Omental fat pad (tissue), 4 donors: ENCODE data around the gene PTX4. TPM values are rescaled to one million over a fixed set of nuclear protein-coding genes. Genes with fewer than 3 reads are reported as not detected.

Experiments
- ATAC-seq: fragments of 150-250 bp; one replicate; pipeline ENCODE4 v1.9.1; 2016; ENCODE audit warnings: mild to moderate bottlenecking, moderate library complexity; ENCODE audit not compliant: low FRiP score
- DNase-seq: peaks from one replicate; pipeline ENCODE4 v3.0.0-alpha.2; 2019; ENCODE audit warnings: low spot score
- CTCF ChIP-seq, 3 donors: fragments of 450-650 bp; IDR thresholded peaks; one replicate each; pipeline ENCODE4 v1.5.1; 2016 to 2017; ENCODE audit warnings: antibody characterized with exemption in 3 of 3, mild to moderate bottlenecking in 3 of 3, moderate library complexity in 2 of 3
- total RNA-seq, 4 donors: library from RNA; depleted of rRNA; stranded (reverse); fragments of >200 nt; gene quantifications; one replicate each; pipeline ENCODE4 v1.1.0, GENCODE V29; 2016

PTX4 gene
- total RNA-seq, 4 donors from 2014 or later: not detected

- no peak for TF ChIP-seq CTCF (IDR thresholded peaks at IDR 0.05)
- no peak for DNase-seq
- ATAC-seq: no peak
Observed at GRCh38 chr16:1523581-1524245, 35.0 kb upstream of the PTX4 start.

DNA sequence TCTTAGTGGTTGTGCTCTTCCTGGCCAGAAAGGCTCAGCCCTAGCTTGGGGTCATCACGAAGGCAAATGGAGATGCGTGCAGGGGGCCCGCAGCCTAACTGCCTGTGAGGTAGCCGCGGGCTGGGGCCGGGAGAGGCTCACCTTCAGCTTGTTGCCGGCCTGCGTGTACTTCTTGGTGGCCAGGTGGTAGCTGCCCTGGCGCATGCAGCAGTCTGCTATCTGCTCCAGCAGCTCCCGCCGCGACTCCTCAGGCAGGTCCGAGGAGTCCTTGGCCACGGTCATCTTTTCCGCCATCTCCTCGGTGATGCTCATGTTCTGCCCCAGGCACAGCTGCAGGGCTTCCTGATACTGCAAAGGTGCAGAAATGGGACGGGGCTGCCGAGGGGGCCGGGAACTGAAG is 31.7 kb upstream of the PTX4 start:
- DNase-seq (no peak), ATAC-seq (no peak)
- TF ChIP-seq CTCF (IDR thresholded peaks at IDR 0.05): no peak

GRCh38 chr16:1519831-1520230 is 31.1 kb upstream of the PTX4 start:
- DNase-seq (no peak), ATAC-seq (no peak)
- TF ChIP-seq CTCF (IDR thresholded peaks at IDR 0.05): no peak

DNA sequence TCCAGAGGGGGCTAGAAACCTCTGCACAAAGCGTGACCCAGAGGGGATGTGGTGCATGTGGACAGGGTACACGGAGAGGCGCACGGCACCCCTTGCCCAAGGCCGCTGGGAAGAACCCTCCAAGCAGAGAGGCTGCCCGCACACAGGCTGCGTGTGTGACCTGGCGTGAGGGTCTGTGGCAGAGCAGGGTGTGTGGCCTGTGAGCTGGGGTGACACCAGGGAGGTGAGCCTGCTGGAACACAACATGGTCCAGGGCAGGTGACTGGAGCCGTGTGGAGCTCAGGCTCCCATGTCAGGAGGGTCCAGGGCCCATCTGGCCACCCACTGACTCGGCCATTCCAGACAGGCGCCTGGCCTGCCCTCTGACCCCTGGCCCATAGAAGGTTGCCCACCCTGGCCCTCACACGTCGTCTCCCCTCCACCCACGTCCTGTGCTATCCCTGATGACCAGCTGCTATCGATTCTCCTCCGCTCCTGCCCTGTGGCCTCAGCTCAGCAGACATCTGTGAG is 29.9 kb upstream of the PTX4 start:
- no peak for TF ChIP-seq CTCF (IDR thresholded peaks at IDR 0.05)
- DNase-seq: no peak
- ATAC-seq: no peak

DNA sequence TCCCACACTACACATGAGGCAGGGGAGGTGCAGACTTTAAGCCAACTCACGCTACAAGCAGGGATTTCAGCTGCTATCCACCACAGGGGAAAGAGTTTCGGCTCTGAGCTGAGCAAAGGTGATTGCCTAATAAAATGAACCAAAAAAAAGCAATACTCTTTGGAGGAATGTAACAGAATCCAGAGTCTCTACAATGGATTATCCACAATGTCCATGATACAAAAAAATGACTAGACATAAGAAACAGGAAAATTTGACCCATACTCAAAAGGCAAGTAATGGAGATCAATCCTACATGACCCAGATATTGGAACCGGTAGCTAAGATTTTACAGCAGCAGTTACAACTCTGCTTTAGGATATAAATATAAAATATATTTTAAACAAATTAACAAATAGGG is 25.8 kb upstream of the PTX4 start:
- TF ChIP-seq CTCF (IDR thresholded peaks at IDR 0.05): no peak
- DNase-seq (no peak), ATAC-seq (no peak)

DNA sequence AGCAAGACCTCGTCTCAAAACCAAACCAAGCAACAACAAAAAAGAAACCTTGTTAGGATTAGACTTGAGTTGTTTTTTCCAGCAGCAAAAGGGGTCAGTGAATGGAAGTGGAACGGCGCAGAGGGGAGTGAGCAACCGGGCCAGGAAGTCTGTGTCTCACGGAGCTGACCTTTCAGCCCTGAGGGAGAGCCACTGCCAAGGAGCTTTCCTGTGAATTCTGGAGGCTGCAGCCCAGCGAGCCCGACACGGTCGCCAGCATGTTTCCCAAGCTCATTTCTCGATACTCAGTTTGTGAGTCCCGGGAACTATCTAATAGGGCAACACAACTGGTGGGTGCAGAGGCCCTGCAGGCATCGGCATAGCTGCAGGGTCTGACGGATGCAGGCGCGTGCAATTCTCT is 24.0 kb upstream of the PTX4 start:
- ATAC-seq: no peak
- no peak for TF ChIP-seq CTCF (IDR thresholded peaks at IDR 0.05)
- no peak for DNase-seq
